ENCODE measurements around the gene GRIN3B.

The GRIN3B gene

GRCh38 chr19:991174-991931 is 8.9 kb upstream of the GRIN3B start:
- DNase-seq (ENCODE audit: low read depth) = peak; percentile 23

GRCh38 chr19:991932-992669 is 8.1 kb upstream of the GRIN3B start:
- no peak for DNase-seq (ENCODE audit: low read depth)

- DNase-seq (ENCODE audit: low read depth) = no peak
Observed at GRCh38 chr19:992670-993055, 7.6 kb upstream of the GRIN3B start.

- DNase-seq (ENCODE audit: low read depth) = no peak
Observed at GRCh38 chr19:993361-993830, 6.8 kb upstream of the GRIN3B start.

- DNase-seq (ENCODE audit: low read depth) = no peak
Observed at GRCh38 chr19:993831-994393, 6.3 kb upstream of the GRIN3B start.

- DNase-seq (ENCODE audit: low read depth) = no peak
Observed at GRCh38 chr19:994516-994915, 5.7 kb upstream of the GRIN3B start.

- no peak for DNase-seq (ENCODE audit: low read depth)
Observed at GRCh38 chr19:995051-995827, 5.0 kb upstream of the GRIN3B start.

- DNase-seq (ENCODE audit: low read depth) = peak; percentile 41
Observed at GRCh38 chr19:996051-996838, 4.0 kb upstream of the GRIN3B start.

- no peak for DNase-seq (ENCODE audit: low read depth)
Observed at GRCh38 chr19:998064-998463, 2.2 kb upstream of the GRIN3B start.

- DNase-seq (ENCODE audit: low read depth) = no peak
Observed at GRCh38 chr19:999379-999719, 870 bp upstream of the GRIN3B start.

GRCh38 chr19:1000591-1001537 is 645 bp downstream of the GRIN3B start:
- DNase-seq (ENCODE audit: low read depth) = no peak

GRCh38 chr19:1001538-1002166 is 1.4 kb downstream of the GRIN3B start:
- DNase-seq (ENCODE audit: low read depth) = peak; percentile 63

GRCh38 chr19:1002600-1002999 is 2.4 kb downstream of the GRIN3B start:
- DNase-seq (ENCODE audit: low read depth) = no peak

GRCh38 chr19:1003283-1003682 is 3.1 kb downstream of the GRIN3B start:
- no peak for DNase-seq (ENCODE audit: low read depth)

GRCh38 chr19:1004204-1004802 is 4.1 kb downstream of the GRIN3B start:
- DNase-seq (ENCODE audit: low read depth) = no peak

- DNase-seq (ENCODE audit: low read depth) = no peak
Observed at GRCh38 chr19:1004803-1005664, 4.8 kb downstream of the GRIN3B start.

- DNase-seq (ENCODE audit: low read depth) = no peak
Observed at GRCh38 chr19:1006711-1007398, 6.6 kb downstream of the GRIN3B start.
